HT-29 (cell line): ENCODE measurements around the gene NBAS. TPM values are rescaled to one million over a fixed set of nuclear protein-coding genes. Genes with fewer than 3 reads are reported as not detected.

Experiments
- DNase-seq: peaks from one replicate; pipeline ENCODE4 v3.0.0-alpha.2; 2015; ENCODE audit warnings: low spot score
- total RNA-seq: library from RNA; depleted of rRNA; stranded (reverse); fragments of >200 nt; shearing (Covaris generic); gene quantifications from 2 replicates; pipeline ENCODE4 v1.2.3, GENCODE V29; 2014

Gene NBAS
- total RNA-seq, 1 experiment from 2014 or later = 18.0 TPM

DNA sequence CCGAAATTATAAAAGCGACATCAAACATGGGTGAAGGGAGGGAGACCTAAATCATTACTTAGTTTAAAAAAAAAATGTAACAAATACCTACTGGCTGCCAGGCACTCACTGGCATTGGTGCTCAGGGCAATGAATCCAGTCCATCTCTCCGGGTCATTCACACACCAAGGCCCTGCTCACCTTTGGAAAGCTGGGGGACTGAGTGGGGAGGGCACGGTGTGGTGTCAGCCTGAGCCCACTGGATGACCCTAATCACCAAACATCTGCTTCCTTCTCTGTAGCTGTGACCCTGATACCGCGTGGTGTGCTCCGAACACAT lies 30.2 kb upstream of the NBAS start:
- no peak for DNase-seq

DNA sequence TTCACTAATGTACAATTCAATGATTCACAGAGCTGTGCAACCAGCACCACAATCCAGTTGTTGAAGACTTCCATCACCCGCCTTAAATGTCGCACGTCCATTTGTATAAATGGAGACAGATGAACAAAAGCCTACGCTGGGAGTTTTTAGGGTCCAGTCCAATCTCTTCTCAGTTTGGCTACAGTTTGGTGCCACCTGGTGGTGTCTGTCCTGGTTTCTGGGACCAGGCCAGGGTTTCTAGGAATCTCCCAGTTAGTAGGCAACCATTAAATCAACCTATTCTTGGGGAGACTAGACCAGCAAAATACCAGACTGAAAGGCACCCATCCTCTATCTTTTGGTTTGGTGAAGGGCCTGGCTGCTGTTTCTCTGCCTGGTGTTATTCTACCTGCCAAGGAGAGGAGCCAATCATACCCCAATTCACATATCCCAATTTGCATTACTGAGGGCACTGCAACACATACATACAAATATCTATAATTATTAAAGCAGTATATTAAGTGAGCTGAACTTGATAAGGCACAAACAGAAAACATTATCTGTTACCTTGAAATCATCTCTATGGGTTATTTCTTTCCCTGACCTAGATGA lies 27.3 kb upstream of the NBAS start:
- DNase-seq = peak; percentile 75

- DNase-seq = no peak
Observed at GRCh38 chr2:15584767-15585469, 23.8 kb upstream of the NBAS start.

DNA sequence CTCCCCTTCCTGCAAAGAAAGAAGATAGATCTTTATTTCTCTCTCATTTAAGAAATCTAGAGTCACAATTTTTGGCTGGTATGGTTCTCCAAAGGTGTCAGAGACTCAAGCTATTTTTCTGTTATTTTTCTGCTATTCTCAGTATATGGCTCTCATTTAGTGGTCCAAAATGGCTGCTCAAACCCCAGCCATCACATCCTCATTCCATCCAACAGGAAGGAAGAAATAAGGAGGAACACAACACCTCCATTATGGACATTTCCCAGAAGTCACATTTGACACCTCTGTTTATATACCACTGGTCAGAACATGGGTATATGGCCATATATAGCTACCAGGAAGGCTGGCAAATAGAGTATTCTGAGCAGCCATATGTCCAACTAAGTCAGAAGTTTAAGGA lies 23.2 kb upstream of the NBAS start:
- no peak for DNase-seq

- DNase-seq = no peak
Observed at GRCh38 chr2:15583826-15584225, 22.7 kb upstream of the NBAS start.

GRCh38 chr2:15582710-15583357 lies 21.7 kb upstream of the NBAS start:
- DNase-seq = no peak

GRCh38 chr2:15580451-15580850 lies 19.3 kb upstream of the NBAS start:
- DNase-seq = no peak

- no peak for DNase-seq
Observed at GRCh38 chr2:15579641-15580040, 18.5 kb upstream of the NBAS start.

DNA sequence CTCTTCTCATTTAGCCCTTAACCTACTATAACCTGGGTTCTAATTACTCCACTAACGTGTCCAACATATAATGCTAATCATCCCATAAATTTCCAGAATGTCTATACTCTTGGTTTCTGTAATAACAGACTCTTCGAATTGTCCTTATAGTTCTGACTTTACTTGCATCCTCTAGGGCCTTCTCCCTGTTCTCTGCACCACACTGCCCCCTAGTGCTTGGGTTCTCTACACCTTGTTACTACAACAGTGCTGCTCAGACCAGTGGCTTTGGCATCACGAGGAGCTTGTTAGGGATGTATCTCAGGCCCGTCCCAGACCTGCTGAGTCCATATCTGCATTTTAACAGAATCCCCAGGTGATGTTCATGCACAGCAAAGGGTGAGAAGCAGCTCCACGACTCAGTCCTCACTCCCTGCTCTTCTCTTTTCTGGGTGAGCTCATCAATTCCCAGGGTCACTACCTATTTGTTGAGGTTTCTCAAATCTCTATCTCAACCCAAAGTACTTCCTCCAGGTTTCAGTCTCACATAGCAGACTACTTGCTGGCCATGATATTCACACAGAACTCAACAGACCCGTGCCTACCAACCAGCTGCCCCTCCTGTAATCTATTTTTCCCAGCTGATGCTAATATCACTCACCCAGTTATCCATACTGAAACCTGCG lies 16.1 kb upstream of the NBAS start:
- peak; percentile 87 for DNase-seq

- DNase-seq = no peak
Observed at GRCh38 chr2:15571729-15572128, 10.6 kb upstream of the NBAS start.

- no peak for DNase-seq
Observed at GRCh38 chr2:15570104-15570503, 9.0 kb upstream of the NBAS start.

GRCh38 chr2:15568874-15569273 lies 7.7 kb upstream of the NBAS start:
- no peak for DNase-seq

- no peak for DNase-seq
Observed at GRCh38 chr2:15566912-15567311, 5.8 kb upstream of the NBAS start.

- DNase-seq = no peak
Observed at GRCh38 chr2:15565994-15566671, 5.0 kb upstream of the NBAS start.

DNA sequence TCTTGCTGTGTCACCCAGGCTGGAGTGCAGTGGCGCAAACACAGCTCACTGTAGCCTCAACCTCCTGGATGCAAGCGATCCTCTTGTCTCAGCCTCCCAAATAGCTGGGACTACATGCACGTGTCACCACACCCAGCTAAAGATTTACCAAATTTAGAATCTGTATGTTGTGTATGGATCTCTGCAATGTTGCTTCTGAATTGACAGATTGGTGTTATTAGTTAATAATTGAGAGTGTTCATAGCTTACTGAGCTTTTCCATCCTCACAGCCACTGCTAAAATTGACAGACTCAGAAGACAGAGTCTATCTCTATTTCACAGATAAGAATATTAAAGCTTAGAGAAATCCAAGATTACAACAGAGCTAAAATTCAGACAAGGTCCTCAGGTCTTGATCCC lies 4.3 kb upstream of the NBAS start:
- no peak for DNase-seq

DNA sequence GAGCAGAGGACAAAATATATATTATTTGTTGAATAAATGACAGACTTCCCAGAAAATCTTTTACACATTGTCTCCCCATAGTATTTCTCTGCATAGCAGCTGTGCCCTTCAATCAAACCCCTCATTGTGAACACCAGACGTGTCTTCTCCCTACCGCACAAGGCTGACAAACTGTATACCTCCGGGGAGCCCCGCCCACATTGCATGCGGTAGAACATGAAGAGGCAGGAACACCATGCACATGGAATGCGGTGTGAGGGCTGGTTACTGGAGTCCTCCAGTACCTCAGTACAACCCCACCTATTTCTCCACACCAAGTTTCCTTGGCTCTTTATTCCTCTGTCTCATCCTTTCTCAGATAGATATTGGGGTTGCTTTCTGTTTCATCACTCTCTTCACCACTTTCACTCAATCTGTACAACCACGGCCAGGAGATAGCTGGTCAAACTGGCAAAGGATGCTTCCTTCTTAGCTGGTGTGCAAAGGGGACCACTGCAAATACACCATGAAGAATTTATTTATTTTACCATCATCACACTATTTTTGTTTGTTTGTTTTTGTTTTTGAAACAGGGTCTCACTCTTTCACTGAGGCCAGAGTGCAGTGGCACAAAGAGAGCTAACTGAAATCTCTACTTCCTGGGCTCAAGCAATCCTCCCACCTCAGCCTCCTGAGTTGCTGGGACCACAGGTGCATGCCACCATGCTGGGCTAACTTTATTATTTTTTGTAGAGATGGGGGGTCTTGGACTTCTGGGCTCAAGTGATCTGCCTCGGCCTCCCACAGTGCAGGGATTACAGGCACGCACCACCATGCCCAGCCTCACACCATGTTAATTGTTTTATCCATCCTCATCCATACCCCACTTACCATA lies 2.3 kb upstream of the NBAS start:
- DNase-seq = no peak

DNA sequence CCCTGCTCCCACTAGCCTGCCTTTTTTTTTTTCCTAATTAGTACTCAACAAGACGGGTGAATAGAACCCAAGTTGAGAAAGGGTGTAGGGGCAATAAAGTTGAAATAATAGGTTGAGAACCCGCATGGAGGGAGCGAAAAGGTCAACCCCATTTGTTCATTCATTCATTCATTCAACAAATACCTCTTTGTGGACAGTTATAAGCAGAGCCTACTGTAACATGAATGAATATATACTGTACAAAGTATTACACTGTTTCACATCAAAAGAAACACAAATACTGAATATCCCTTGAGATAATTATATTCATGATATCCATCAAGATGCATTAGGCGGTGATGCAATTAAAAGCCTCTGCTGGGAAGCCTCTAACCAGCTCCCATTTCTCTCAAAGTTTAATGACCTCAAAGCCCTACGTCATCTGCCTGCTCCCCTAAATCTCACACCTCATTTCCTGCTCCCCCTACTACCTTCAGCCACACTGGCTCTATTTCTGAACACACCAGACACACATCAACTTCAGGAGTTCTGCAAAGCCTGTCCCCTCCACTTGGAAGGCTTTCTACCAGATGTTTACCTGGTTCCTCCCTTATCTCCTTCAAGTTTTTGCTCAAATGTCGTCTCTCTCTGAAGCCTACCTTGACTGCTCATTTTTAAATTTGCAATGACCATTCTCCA lies 1.4 kb upstream of the NBAS start:
- DNase-seq = no peak

DNA sequence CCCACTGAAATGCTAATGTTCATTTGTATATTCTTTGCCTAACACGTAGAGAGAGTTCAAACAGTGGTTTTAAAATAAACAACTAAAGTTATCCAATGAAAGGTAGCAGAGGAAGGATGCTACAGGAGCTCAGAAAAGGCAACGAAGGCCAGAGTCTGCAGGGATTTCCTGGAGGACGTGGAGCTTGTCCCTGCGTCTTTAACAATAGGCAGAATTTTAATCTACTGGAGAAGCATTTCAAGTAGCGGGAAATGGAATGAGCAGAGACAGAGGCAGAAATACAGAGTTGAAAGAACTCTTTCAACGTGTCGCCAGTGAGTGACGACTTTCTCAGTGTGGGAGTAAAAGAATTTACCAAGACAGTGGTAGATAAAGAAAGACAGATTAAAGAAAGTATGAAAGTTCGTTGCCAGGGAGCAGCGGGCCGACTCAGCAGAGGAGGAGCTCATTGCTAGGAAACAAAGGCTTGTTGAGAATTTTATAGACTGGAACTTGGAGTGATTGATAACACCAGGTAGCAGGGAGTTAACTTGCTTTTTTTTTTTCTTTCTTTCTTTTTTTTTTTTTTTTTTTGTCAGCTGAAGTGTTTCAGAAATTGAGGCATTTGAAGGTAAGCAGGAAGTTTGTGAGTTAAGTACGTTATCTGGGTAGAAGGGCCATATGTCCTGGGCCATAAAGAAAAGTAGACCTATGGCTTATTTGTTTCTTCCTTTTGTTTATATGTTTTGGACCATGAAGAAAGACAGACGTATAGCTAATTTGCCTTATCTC lies 625 bp upstream of the NBAS start:
- DNase-seq = peak; percentile 58

- peak; percentile 47 for DNase-seq
Observed at GRCh38 chr2:15560140-15560987, 770 bp downstream of the NBAS start.
